CD4-positive, alpha-beta T cell treated with Interleukin-6 for 4 hours (primary cell): ENCODE results near the gene SLCO4A1.

Experiments used
- DNase-seq: peaks from one replicate; pipeline ENCODE4 v3.0.0-alpha.2; 2020; ENCODE audit warnings: mixed read lengths

SLCO4A1 gene

DNA sequence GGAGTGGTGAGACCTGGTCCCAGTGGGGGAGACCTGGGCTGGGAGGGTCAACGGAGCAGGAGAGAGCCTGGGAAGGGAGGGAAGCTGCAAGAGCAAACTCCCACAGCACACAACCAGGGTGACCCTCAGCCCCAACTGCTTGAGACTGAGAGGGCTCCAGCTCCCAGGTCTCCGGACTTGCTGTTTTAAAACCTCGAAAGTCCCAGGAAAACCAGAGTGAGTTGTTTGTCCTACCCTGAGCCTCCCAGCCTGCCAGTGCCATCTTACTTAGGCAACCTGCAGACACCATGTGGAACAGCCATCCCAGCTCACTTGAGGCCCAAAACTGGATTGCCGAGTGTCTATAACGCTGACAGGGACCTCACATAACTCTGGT lies 61.5 kb downstream of the SLCO4A1 start:
- no peak for DNase-seq

DNA sequence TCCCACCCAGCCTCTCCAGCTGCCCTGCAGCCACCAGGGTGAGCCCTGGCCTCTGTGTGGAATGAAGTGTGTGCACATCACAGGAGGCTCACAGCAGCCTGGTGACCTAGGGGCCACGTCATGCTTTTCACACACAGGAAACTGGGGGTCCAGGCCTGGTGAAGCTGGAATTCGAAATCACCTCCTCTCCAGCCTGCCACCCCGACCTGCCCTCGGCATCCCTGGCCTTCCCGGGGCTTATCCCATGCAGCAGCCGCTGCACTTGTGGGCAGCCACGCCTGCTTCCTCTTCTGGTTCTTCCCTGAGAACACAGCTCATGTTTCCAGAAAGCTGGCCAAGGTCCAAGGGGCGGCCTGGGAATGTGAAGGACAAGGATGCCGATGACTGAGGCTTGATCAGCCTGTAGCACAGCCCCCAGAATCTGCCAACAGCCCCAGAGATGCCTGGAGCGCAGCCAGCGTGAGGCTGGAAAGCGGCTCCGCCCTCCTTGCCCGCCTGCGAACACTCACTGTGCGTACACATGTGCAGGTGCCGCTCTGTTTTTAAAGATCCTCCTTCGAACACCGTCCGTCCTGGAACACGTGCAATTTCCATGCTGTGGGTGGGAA lies 62.1 kb downstream of the SLCO4A1 start:
- DNase-seq, result no peak

DNA sequence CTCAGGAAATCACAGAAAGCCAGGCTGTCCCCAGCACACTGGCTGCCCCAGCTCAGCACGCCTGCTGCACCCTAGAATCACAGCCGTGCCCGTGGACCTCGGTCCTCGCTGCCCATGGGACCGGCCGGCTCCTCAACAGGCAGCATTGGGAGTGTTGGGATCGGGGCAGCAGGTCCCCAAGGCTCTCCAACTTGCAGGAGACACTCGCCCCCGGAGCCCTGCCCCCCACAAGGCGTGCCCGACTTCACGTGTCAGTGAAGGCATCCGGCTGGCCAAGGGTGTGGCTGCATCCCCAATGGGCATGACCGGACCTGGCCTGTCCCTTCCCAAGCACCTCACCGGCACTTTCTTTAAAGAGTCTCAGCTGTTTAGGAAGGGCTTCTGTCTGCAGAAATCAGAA lies 63.3 kb downstream of the SLCO4A1 start:
- no peak for DNase-seq

DNA sequence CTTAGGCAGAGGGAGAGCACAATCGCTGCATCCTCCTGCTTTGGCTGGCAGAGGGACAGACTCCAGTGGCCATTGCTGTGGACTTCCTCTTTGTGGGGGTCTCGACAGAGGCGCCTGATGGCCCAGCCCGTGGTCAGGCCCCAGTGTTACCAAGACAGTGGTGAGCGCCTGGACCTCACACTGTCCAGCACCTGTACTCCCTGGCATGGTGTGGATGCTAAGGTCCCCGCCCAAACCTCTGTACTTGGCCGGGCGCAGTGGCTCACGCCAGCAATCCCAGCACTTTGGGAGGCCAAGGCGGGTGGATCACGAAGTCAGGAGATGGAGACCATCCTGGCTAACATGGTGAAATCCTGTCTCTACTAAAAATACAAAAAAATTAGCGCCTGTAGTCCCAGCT lies 64.0 kb downstream of the SLCO4A1 start:
- DNase-seq, result no peak

DNA sequence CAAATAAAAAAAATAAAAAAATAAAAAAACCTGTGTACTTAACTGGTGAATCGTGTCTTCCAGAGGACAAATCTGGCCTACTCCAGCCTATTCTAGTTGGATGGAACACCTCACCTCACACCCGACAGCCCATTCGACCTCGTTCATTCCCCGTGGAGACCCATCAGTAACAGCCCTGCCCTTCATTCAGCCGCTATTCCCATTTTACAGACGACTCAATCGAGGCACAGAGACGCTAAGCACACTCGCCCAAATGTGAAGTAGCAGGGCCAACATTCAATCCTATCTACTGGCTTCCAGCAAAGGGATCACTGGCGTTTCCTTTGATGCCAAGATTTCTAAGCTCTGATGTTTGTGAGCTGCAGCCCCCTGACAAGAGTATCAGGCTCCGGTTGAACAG lies 64.6 kb downstream of the SLCO4A1 start:
- no peak for DNase-seq

DNA sequence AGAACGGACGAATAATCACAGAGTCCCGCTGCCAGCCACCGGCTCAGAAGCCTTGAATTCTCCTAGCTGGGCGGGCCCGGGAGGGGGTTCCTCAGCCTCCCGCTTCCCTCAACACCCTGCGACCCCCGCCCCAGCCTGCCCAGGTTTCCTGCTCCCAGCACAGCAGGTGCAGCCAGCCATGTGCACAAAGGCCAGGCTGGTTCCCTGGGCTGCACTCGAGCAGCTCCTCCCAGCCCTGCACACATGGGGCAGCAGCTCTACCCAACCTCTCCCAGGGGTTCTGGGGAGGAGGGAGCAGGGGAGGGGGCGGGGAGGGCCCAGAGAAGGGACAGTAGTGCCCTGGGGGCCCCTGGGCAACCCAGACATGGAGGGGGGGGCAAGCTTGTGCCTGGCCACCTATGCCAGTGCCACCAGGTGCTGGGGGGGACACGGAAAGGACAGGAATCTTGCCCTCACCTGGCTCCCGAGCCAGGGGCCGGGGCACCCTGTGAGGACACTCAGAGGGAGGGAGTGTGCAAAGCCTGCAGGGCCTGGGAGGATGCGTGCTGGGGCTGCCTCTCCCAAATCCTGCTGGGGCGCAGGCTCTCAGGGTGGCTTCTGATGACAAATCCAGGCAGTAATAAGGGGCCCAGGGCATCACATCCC lies 65.1 kb downstream of the SLCO4A1 start:
- no peak for DNase-seq

DNA sequence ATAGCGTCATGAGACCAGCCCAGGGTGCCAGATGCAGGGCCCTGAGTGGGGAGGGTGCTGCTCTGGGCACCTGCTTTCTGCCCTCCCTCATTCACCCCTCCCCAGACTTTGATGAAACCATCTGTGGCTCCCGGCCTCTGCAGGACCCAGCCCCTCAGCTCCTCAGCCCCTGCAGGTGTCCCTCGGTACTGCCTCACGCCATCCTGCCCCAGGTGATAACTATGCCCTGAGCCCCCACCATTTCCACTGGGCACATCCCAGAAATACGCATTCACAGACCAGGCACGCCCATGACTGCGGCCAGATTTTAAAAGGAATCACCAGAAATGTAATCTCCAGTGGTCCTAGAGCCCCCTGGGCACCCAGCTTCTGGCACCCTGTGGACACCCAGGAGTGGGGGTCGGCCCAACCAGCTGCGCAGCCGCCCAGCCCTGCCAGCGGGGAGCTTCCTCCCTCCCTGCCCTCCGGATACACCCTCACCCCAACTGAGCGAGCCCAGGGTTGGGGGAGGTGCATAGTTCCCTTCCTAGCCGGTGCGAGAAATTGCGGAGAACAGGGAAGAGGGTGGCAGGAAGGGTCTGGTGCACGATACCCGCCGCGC lies 65.7 kb downstream of the SLCO4A1 start:
- DNase-seq, result peak; percentile 37

DNA sequence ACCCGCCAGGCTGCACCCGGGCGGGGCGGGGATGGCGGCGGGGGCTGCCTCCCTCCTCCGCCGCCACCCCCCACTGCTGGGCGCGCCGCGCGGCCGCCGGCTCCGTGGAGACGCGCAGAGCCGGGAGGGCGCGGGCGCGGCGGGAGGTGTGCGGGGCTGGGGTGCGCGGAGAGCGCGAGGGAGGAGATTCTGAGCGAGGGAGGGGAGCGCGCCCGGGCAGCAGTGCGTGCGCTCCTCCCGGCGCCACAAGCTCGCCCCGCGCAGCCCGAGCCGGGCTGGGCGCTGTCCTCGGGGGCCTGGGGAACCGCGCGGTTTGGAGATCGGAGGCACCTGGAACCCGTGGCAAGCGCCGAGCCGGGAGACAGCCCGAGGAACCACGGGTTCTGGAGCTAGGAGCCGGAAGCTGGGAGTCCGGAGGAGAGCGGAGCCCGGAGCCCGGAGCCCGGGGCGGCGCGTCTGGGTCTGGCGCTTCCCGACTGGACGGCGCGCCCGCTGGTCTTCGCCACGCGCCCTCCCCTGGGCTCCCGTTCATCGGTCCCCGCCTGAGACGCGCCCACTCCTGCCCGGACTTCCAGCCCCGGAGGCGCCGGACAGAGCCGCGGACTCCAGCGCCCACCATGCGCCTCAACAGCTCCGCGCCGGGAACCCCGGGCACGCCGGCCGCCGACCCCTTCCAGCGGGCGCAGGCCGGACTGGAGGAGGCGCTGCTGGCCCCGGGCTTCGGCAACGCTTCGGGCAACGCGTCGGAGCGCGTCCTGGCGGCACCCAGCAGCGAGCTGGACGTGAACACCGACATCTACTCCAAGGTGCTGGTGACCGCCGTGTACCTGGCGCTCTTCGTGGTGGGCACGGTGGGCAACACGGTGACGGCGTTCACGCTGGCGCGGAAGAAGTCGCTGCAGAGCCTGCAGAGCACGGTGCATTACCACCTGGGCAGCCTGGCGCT lies 66.6 kb downstream of the SLCO4A1 start, which contains the start of gene NTSR1:
TSS of gene NTSR1 (plus strand) at position 246 of the 946 bp plus-strand sequence. CDS start at position 618, 372 bp downstream.
- peak; percentile 17 for DNase-seq

DNA sequence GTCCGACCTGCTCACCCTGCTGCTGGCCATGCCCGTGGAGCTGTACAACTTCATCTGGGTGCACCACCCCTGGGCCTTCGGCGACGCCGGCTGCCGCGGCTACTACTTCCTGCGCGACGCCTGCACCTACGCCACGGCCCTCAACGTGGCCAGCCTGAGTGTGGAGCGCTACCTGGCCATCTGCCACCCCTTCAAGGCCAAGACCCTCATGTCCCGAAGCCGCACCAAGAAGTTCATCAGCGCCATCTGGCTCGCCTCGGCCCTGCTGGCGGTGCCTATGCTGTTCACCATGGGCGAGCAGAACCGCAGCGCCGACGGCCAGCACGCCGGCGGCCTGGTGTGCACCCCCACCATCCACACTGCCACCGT lies 67.2 kb downstream of the SLCO4A1 start:
- DNase-seq, result no peak

DNA sequence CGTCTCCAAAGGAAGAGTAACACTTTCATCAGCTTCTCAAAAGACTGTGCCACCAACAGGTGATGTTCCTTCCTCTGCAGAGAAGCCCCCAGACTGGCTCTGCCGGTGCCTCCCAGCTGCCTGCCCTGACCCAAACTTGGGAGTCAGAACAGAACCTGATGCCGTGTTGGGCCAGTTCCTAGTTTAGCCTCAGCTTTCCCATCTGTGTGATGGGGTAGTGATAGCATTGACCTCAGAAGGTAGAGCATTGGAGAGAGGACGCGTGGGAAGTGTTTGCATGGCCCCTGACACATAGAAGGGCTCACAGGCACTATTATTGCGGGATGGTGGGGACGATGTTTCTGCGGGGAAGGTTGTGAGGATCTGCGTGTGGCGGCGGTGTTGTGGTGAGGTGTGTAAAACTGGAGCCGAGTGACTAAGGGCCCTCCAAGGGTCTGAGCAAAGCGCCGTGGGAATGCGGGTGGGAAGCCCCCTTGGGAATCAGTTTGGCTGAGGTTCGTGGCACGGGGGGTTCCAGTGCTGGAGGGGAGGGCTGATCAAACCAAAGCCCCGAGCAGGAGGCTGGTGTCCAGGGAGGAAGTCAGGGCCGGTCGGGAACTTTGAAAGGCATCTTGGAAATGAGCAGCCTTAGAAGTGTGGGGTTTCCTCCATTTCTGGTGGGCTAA lies 68.0 kb downstream of the SLCO4A1 start:
- DNase-seq, result no peak

DNA sequence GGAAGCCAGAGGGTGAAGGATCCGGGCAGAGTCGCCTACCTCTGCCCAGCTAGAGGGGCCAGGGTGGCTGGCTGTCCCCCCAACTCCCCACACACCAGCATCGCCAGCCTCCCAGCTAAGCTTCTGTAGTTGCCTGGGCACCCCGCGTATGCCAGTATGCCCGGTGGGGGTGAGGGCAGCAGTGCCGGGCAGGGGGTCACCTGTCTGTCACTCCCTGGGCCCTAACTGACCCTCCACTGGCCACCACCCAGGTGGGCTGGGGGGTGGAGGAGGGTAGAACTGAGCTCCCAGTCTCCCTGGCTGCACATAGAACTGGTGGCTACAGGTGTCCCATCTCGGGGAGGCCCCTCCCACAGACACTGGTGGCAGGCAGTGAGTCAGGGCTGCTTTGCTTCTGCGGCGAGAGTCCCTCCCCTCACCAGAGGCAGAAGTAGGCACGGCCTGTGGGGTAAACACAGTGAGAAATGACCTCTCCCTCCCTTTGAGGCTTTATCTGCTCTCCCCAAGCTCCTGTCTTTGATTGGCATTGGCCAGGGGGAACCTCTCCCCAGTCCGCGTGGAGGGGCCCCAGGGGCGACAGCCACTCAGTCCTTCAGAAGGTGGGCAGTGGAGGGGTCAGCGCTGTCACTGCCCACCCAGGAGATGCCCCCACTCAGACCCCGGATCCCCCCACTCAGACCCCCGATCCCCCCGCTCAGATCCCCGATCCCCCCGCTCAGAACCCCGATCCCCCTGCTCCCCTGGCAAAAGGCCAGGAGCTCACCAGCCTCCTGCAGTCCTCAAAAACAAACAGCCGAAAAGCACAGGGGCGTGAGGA lies 68.8 kb downstream of the SLCO4A1 start:
- peak; percentile 67 for DNase-seq

DNA sequence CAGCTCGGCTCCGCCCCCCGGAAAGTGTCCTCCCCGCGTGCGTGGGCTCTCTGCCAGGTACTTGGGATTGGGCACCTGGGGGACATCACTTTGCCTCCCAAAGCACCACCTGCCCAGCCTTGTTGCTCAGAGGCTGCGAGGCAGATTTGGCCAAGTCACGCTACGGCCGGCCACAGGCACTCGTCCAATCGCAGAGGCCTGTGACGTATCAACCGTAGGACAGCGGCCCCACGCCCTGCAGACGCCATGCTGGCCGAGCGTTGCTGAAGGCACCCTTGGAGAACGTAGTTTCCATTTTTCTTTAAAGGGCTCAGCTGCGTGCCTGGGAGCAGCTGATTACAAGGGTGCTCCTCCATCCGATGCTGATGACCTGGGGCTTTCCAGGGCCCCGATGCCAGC lies 69.4 kb downstream of the SLCO4A1 start:
- no peak for DNase-seq

DNA sequence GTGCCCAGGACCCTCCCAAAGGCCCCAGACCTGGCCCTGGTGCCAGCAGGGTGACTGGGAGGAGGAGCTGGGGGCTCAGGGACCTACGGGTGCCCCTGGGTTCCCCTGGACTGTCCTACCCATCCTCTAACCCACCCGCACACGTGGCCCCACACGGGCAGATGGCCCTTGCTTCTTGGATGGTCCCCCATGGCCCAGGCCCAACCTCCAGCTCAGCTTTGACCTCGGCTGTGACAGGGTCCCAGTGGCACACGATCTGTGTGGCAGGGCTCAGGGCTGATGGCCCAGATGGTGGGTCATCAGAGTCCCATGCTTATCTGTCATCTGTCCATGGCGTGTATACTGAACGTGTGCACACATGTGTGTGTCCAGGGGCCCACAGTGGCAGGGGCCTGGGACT lies 70.3 kb downstream of the SLCO4A1 start:
- no peak for DNase-seq

DNA sequence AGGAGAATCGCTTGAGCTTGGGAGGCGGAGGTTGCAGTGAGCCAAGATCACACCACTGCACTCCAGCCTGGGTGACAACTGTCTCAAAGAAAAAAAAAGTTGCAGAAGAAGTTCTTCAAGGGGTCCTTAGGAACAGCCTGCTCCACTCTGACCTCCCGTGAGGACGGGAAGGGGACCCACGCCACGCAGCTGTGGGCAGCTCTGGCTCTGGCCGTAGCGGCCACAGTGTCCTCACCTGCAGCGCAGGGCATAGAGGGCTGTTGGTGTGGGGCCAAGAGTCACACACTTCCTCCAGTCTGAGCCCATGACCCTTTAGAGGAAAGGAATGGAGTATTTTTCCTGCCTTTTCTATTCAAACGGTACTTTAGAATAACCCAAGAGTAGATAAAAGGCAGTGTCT lies 71.7 kb downstream of the SLCO4A1 start:
- no peak for DNase-seq

DNA sequence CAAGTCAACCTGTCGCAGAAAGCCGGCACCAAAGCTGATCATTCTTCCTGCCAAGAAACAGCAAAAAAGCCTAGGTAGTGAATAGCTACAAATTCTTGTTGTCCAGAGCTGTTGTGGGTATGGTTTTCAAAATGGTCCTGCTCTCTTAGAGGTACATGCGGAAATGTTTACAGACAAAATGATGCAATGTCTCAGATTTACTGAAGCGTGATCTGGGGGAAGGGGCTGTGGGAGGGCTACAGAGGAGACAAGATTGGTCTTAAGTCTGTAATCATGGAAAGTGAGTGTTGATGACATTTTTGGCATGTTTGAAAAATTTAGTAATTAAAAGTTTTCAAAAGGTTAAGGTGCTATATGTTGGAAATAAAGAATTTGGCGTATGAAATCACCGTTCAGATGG lies 72.5 kb downstream of the SLCO4A1 start:
- no peak for DNase-seq

DNA sequence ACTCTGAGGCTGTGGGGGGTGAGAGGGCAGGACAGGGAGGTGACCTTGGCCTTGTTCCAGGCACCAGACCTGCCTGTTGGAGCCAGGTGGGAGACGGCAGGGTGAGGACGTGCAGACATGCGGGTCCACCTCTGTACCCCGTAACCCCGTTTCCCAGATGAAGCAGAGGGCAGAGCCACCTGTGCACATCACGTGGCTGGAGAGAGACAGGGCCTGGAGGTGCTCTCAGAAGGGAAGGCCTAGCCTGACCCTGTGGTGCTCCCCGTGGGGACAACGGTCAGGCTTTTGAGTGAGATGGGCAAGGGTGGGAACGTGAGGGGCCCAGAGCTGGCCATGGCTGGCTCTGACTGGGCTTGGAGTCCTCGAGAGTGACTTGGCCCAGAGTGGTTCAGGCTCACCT lies 72.9 kb downstream of the SLCO4A1 start:
- no peak for DNase-seq

DNA sequence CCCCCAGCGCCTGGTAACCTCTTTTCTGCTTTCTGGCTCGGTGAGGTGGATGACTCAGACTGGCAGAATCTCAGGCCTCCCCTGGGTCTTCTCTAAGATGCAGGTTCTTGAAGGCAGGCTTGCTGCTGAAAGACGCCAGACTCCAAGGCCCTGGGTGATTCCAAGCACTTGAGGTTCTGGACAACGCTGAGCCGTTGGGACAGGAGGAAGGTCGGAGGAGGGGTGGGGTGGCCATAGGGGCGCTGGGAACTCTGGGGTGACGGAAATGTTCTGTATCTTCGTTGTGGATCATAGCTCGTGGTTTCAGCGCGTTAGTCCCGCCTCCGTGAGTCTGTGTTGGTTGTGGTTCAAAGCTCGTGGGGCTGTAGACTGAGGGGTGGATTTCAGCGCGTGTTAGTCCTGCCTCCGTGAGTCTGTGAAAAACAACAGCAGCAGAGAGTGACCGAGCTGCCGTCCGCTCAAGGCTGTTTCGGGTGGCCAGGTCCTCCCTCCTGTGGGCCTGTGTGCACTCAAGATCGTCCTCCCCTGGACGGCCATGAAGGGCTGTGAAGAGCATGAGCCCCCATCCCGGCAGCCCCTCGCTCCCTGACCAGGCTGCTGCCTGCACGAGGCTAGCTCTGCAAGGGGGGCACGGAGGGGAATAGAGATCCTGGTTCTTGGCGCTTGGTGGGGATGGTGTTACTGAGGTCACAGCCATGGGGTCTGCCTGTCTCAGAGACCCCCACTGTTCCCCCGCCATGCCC lies 74.1 kb downstream of the SLCO4A1 start:
- DNase-seq, result peak; percentile 82

DNA sequence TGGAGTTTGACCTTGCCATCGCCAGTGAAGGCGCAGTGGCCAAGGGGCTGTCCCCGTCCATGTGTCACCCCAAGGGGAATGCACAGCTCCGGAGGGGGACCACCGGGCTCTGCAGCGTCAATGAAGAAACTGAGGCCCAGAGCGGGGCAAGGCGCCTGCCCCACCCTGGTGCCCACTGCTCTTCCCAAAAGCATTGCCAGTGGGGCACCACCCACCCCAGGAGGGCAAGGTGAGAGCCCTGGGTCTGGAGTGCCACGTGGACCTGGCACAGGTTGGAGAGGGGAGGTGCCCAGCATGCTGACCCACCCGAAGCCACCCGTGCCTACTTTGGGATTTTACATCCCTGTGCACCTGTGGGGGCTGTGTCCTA lies 74.6 kb downstream of the SLCO4A1 start:
- DNase-seq, result no peak

DNA sequence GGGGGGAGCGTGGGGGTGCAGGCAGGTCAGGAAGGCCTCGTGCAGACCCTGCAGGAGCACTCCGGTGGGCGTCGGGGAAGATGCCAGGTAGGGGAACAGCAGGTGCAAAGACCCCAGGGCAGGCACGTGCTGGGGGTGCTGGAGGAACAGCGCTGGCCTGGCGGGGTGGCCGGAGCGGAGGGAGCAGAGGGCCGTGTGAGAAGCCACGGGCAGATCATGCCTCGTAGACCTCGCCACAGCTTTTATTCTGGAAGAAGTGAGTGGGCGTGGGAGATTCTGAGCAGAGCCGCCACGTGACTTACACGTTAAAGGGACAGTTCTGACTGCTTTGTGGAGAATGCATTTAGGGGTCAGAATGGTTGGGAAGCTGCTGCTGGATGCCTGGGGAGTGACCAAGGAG lies 75.6 kb downstream of the SLCO4A1 start:
- DNase-seq, result no peak

DNA sequence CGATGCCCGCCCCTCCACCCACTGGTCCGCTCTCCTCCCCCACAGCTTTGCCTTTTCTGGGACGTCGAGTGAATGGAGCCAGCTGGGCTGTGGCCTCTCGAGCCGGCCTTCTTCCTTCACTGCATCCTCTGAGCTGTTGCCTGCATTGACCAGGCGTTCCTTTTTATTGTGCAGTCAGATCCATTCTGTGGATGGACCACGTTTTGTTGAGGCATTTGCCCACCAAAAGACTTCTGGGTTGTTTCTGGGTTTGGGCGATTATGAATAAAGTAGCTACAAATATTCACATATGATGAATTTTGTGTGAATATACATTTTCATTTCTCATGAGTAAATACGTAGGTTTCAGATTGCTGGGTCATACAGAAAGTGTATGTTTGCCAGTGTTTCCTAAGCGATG lies 76.2 kb downstream of the SLCO4A1 start:
- DNase-seq, result no peak

DNA sequence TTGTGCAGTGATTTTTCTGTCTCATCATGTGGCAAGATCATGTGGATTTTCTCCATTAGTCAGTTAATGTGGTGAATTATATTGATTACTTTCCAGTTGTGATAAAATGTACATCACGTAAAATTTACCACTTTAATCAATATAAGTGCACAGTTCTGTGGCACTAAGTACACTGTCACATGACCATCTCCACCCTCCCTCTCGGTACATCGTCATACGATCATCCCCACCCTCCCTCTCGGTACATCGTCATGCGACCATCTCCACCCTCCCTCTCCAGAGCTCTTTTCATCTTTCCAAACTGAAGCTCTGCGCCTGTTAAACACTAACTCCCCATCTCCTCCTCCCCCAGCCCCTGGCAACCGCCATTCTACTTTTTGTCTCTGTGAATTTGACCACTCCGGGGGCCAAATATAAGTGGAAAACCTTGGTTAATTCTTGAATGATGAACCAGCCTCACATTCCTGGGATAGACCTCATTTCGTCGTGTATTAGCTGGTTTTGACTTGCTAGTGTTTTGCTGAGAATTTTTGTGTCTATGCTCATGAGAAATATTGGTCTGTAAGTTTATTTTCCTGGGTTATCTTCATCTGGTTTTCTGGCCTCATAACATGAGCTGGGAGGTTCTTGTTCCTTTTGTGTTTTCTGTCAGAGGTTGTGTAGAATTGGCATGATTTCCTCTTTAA lies 77.1 kb downstream of the SLCO4A1 start:
- no peak for DNase-seq
